A673 (cell line): ENCODE data around the gene PNLDC1. TPM values are rescaled to one million over a fixed set of nuclear protein-coding genes. Genes with fewer than 3 reads are reported as not detected.

ENCODE experiments used
- BruUV-seq: library from RNA; stranded (reverse); fragments of 400-500 nt; replicated peaks from 2 replicates; lab custom pipeline; 2021; lab: Mats Ljungman, UMichigan
- CTCF ChIA-PET: fragments of 300-600 bp; sonication (Branson Sonifier 250); formaldehyde crosslinking; loops from one replicate; lab custom pipeline; 2022; ENCODE audit warnings: antibody characterized with exemption; lab: Charles Lee
- POLR2A ChIA-PET: fragments of 300-600 bp; sonication (Branson Sonifier 250); formaldehyde crosslinking; loops from one replicate; lab custom pipeline; 2022; ENCODE audit warnings: antibody characterized with exemption; ENCODE audit not compliant: low non-redundant PET; lab: Charles Lee
- DNase-seq: peaks from one replicate; pipeline ENCODE4 v3.0.0-alpha.2; 2015; ENCODE audit warnings: low spot score
- H3K27ac ChIP-seq: fragments of 200-600 bp; sonication (generic); 2 replicates; pipeline ENCODE4 v1.5.1; 2016; ENCODE audit warnings: mixed run types, low read depth, mild to moderate bottlenecking, mixed read lengths, antibody characterized with exemption, low read length; ENCODE audit not compliant: poor library complexity, severe bottlenecking
- H3K27me3 ChIP-seq: fragments of 200-600 bp; sonication (generic); replicated peaks from 2 replicates; pipeline ENCODE4 v1.6.1; 2017; ENCODE audit warnings: mixed run types, low read depth, mild to moderate bottlenecking, mixed read lengths, antibody characterized with exemption, low read length; ENCODE audit not compliant: insufficient read depth, poor library complexity
- H3K36me3 ChIP-seq: fragments of 200-600 bp; sonication (generic); 2 replicates; pipeline ENCODE4 v1.6.1; 2016; ENCODE audit warnings: mixed run types, mild to moderate bottlenecking, mixed read lengths, antibody characterized with exemption, low read length; ENCODE audit not compliant: insufficient read depth, poor library complexity, severe bottlenecking
- H3K4me1 ChIP-seq: fragments of 200-600 bp; sonication (generic); 2 replicates; pipeline ENCODE4 v1.6.1; 2017; ENCODE audit warnings: mixed run types, mild to moderate bottlenecking, mixed read lengths, antibody characterized with exemption, low read length; ENCODE audit not compliant: insufficient read depth, poor library complexity, severe bottlenecking
- H3K4me3 ChIP-seq: fragments of 200-600 bp; sonication (generic); 2 replicates; pipeline ENCODE4 v1.5.1; 2016; ENCODE audit warnings: low read depth, mixed run types, mild to moderate bottlenecking, mixed read lengths, low read length; ENCODE audit not compliant: poor library complexity, severe bottlenecking
- H3K9me3 ChIP-seq: fragments of 200-600 bp; sonication (generic); 2 replicates; pipeline ENCODE4 v1.6.1; 2016; ENCODE audit warnings: mixed run types, low read depth, mild to moderate bottlenecking, mixed read lengths, antibody characterized with exemption, low read length; ENCODE audit not compliant: poor library complexity, severe bottlenecking
- CTCF ChIP-seq: fragments of 300-800, 200-600 bp; sonication (generic); conservative IDR thresholded peaks from 2 replicates; pipeline ENCODE4 v1.5.1; 2017; ENCODE audit warnings: low read depth, mild to moderate bottlenecking, antibody characterized with exemption, low read length, moderate library complexity, mixed read lengths
- EZH2 ChIP-seq: fragments of 200-600 bp; sonication (generic); IDR thresholded peaks from 2 replicates; pipeline ENCODE4 v1.6.1; 2017; ENCODE audit warnings: borderline replicate concordance, low read depth, mild to moderate bottlenecking, mixed read lengths, antibody characterized with exemption, low read length; ENCODE audit not compliant: poor library complexity, severe bottlenecking
- intact Hi-C: fragments of 100-400 bp; cut with micrococcal nuclease; formaldehyde crosslinking; loops from one replicate; pipeline ENCODE4 v1.10.0; 2022; ENCODE audit not compliant: unreplicated experiment
- total RNA-seq: library from RNA; stranded (reverse); gene quantifications from 2 replicates; pipeline ENCODE4 v1.2.3, GENCODE V29; 2021

Gene PNLDC1
- total RNA-seq, 1 experiment from 2014 or later = 0.58 TPM

GRCh38 chr6:159819932-159820640, 20.0 kb downstream of the PNLDC1 start:
- CTCF ChIA-PET = no interaction called here
- Histone ChIP-seq H3K9me3 (no peaks in the 10 kb centered on the region), H3K27me3 (no peaks in the 10 kb centered on the region), H3K27ac (no peak overlapping the region), H3K4me3 (no peak overlapping the region), H3K4me1 (no peaks in the 10 kb centered on the region), H3K36me3 (no peaks in the 10 kb centered on the region)
- BruUV-seq = no TSS peak
- no peak for TF ChIP-seq CTCF
- TF ChIP-seq EZH2 = no peak
- no peak for DNase-seq
- intact Hi-C loops = no loop called here
- POLR2A ChIA-PET = no interaction called here

- intact Hi-C loops = no loop called here
- TF ChIP-seq CTCF (no peak), EZH2 (no peak)
- Histone ChIP-seq H3K27ac (no peak overlapping the region), H3K36me3 (no peaks in the 10 kb centered on the region), H3K9me3 (no peaks in the 10 kb centered on the region), H3K27me3 (no peaks in the 10 kb centered on the region), H3K4me1 (no peaks in the 10 kb centered on the region), H3K4me3 (no peak overlapping the region)
- ChIA-PET POLR2A (no interaction called here), CTCF (no interaction called here)
- no peak for DNase-seq
- no TSS peak for BruUV-seq
These were observed 21.0 kb downstream of the PNLDC1 start for GRCh38 chr6:159821122-159821521.

GRCh38 chr6:159821726-159822125, 21.6 kb downstream of the PNLDC1 start:
- Histone ChIP-seq H3K9me3 (no peaks in the 10 kb centered on the region), H3K4me1 (no peaks in the 10 kb centered on the region), H3K27ac (no peak overlapping the region), H3K4me3 (no peak overlapping the region), H3K27me3 (no peaks in the 10 kb centered on the region), H3K36me3 (no peaks in the 10 kb centered on the region)
- BruUV-seq = no TSS peak
- TF ChIP-seq EZH2 (no peak), CTCF (no peak)
- no peak for DNase-seq
- intact Hi-C loops = no loop called here
- POLR2A ChIA-PET = no interaction called here
- CTCF ChIA-PET = no interaction called here
